K562 (cell line): ENCODE data around the gene KAZN. TPM values are rescaled to one million over a fixed set of nuclear protein-coding genes. Genes with fewer than 3 reads are reported as not detected.
A peak's percentile ranks its signal among the peaks of the same experiment; 100 is the strongest.

Source experiments
- BCOR ChIP-seq: fragments of 450-650 bp; IDR thresholded peaks from 2 replicates; pipeline ENCODE4 v1.6.1; 2016
- TBP ChIP-seq: optimal IDR thresholded peaks from 2 replicates; pipeline ENCODE3; 2011; ENCODE audit warnings: low read depth, low read length, improper control_type of control experiment
- ZBTB17 ChIP-seq: fragments of 450-650 bp; formaldehyde crosslinking; IDR thresholded peaks from 2 replicates; pipeline ENCODE4 v1.4.0; 2020; ENCODE audit warnings: mild to moderate bottlenecking
- ZNF24 ChIP-seq: fragments of 450-650 bp; IDR thresholded peaks from 2 replicates; pipeline ENCODE4 v1.6.1; 2016
- polyA plus RNA-seq, 8 experiments: library from polyadenylated mRNA; depleted of rRNA in 4 of 8; stranded (reverse) in 5 of 8; unstranded in 3 of 8; fragments of >200 nt; fragmentation: Nextera tagmentation in 2 of 8; fragmentation: Illumina TruSeq in 1 of 8; extraction: Ambion mirVana in 2 of 8; extraction: Trizol in 1 of 8; gene quantifications; 2 replicates each; pipeline versions ENCODE4 v1.2.1 to v1.2.3, GENCODE V29; 2011 to 2014; ENCODE audit warnings: inconsistent platforms in 1 of 8, missing spikeins in 1 of 8
- total RNA-seq, 7 experiments: library from RNA; depleted of rRNA in 6 of 7; stranded (reverse); fragments of >200 nt in 6 of 7; fragmentation: Illumina TruSeq in 2 of 7; extraction: Trizol in 2 of 7; gene quantifications; 2 replicates each; pipeline versions ENCODE4 v1.2.1 to v1.2.3, GENCODE V29; 2011 to 2021; ENCODE audit warnings: low replicate concordance in 1 of 7
- TF ChIP-seq, protein P1 (sequence below): fragments of 450-650 bp; IDR thresholded peaks from 2 replicates; pipeline ENCODE4 v1.6.1; 2016; ENCODE audit warnings: low read depth

The KAZN gene
- total and polyA plus RNA-seq, 9 of the 15 experiments (the other 6 are each of a cell fraction or from before 2014, with no cell fraction given): 2.1 to 21.6 (median 5.4) TPM

DNA sequence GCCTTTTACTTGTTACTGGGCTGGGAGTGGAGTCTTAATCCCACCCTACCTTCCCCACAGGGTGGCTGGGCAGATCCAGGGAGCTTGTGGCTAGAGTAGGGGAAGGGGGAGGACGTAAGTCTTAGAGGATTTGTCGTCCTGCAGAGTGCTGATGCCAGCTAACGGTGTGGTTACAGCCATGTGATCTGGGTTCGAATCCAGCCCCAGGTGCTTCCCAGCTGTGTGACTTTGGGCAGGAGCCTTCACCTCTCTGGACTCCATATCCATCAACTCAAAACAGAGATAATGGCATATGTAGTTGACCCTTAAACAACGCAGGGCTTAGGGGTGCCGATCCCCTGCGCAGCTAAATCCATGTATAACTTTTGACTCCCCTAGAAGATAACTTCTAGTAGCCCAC is 446.6 kb downstream of the KAZN start (continued):
- TF ChIP-seq BCOR (peak; percentile 56; the same call in 1 of the 2 replicates), TBP (no peak), ZBTB17 (CRISPR knock-in tag) (no peak), ZNF24 (no peak)
- TF ChIP-seq, protein P1, sequence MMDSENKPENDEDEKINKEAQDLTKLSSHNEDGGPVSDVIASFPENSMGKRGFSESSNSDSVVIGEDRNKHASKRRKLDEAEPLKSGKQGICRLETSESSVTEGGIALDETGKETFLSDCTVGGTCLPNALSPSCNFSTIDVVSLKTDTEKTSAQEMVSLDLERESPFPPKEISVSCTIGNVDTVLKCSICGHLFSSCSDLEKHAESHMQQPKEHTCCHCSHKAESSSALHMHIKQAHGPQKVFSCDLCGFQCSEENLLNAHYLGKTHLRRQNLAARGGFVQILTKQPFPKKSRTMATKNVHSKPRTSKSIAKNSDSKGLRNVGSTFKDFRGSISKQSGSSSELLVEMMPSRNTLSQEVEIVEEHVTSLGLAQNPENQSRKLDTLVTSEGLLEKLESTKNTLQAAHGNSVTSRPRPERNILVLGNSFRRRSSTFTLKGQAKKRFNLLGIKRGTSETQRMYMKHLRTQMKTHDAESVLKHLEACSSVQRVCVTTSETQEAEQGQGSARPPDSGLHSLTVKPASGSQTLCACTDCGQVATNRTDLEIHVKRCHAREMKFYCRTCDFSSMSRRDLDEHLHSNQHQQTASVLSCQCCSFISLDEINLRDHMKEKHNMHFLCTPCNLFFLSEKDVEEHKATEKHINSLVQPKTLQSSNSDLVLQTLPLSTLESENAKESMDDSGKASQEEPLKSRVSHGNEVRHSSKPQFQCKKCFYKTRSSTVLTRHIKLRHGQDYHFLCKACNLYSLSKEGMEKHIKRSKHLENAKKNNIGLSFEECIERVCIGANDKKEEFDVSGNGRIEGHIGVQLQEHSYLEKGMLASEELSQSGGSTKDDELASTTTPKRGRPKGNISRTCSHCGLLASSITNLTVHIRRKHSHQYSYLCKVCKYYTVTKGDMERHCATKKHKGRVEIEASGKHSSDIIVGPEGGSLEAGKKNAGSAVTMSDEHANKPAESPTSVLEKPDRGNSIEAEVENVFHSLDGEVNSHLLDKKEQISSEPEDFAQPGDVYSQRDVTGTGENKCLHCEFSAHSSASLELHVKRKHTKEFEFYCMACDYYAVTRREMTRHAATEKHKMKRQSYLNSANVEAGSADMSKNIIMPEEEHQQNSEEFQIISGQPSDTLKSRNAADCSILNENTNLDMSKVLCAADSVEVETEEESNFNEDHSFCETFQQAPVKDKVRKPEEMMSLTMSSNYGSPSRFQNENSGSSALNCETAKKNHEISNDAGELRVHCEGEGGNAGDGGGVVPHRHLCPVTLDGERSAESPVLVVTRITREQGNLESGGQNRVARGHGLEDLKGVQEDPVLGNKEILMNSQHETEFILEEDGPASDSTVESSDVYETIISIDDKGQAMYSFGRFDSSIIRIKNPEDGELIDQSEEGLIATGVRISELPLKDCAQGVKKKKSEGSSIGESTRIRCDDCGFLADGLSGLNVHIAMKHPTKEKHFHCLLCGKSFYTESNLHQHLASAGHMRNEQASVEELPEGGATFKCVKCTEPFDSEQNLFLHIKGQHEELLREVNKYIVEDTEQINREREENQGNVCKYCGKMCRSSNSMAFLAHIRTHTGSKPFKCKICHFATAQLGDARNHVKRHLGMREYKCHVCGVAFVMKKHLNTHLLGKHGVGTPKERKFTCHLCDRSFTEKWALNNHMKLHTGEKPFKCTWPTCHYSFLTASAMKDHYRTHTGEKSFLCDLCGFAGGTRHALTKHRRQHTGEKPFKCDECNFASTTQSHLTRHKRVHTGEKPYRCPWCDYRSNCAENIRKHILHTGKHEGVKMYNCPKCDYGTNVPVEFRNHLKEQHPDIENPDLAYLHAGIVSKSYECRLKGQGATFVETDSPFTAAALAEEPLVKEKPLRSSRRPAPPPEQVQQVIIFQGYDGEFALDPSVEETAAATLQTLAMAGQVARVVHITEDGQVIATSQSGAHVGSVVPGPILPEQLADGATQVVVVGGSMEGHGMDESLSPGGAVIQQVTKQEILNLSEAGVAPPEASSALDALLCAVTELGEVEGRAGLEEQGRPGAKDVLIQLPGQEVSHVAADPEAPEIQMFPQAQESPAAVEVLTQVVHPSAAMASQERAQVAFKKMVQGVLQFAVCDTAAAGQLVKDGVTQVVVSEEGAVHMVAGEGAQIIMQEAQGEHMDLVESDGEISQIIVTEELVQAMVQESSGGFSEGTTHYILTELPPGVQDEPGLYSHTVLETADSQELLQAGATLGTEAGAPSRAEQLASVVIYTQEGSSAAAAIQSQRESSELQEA: no peak
